OCI-LY3 (cell line): ENCODE data around the gene C1QTNF1.

ENCODE experiments used
- H2AFZ ChIP-seq: fragments of 200-600, 300-600 bp; shearing (Covaris generic); 2 replicates; pipeline ENCODE4 v1.6.0; 2014; ENCODE audit warnings: antibody characterized with exemption, low read depth, low read length
- H3K27ac ChIP-seq: fragments of 200-600, 300-600 bp; sonication (generic); 2 replicates; pipeline ENCODE4 v1.5.1; 2014; ENCODE audit warnings: mild to moderate bottlenecking, low read length, moderate library complexity, mixed read lengths
- H3K27me3 ChIP-seq: fragments of 200-600, 300-600 bp; sonication (generic); 2 replicates; pipeline ENCODE4 v1.6.1; 2014; ENCODE audit warnings: low read depth, low read length, mixed read lengths
- H3K36me3 ChIP-seq: fragments of 200-600, 300-600 bp; sonication (generic); replicated peaks from 2 replicates; pipeline ENCODE3; 2014; ENCODE audit warnings: low read depth, low read length, mixed read lengths
- H3K4me1 ChIP-seq: fragments of 300-600, 200-600 bp; sonication (generic); 2 replicates; pipeline ENCODE4 v1.6.1; 2014; ENCODE audit warnings: low read length, mixed read lengths
- H3K4me2 ChIP-seq: fragments of 200-600, 300-600 bp; sonication (generic); 2 replicates; pipeline ENCODE4 v1.6.1; 2014; ENCODE audit warnings: low read length, mixed read lengths
- H3K4me3 ChIP-seq: fragments of 300-600, 200-600 bp; sonication (generic); 2 replicates; pipeline ENCODE4 v1.5.1; 2014; ENCODE audit warnings: antibody characterized with exemption, mild to moderate bottlenecking, low read length, moderate library complexity
- H3K79me2 ChIP-seq: fragments of 300-600, 200-600 bp; shearing (Covaris generic); 2 replicates; pipeline ENCODE4 v1.6.1; 2014; ENCODE audit warnings: mild to moderate bottlenecking, low read length, mixed read lengths
- H3K9ac ChIP-seq: fragments of 300-600, 200-600 bp; shearing (Covaris generic); 2 replicates; pipeline ENCODE4 v1.6.0; 2014; ENCODE audit warnings: mild to moderate bottlenecking, low read length, moderate library complexity
- H3K9me3 ChIP-seq: fragments of 200-600, 300-600 bp; shearing (Covaris generic); 2 replicates; pipeline ENCODE4 v1.6.1; 2014; ENCODE audit warnings: low read length, mixed read lengths; ENCODE audit not compliant: insufficient read depth
- H4K20me1 ChIP-seq: fragments of 200-600, 300-600 bp; sonication (generic); 2 replicates; pipeline ENCODE4 v1.6.1; 2016; ENCODE audit warnings: low read length, mixed read lengths; ENCODE audit not compliant: insufficient read depth
- CTCF ChIP-seq: fragments of 200-600, 300-600 bp; sonication (generic); IDR thresholded peaks from 2 replicates; pipeline ENCODE4 v1.5.1; 2014; ENCODE audit warnings: antibody characterized with exemption, low read length, low read depth
- EZH2phosphoT487 ChIP-seq: fragments of 200-600 bp; shearing (Covaris generic); IDR thresholded peaks from 2 replicates; pipeline ENCODE4 v1.6.1; 2018; ENCODE audit warnings: antibody characterized with exemption, mixed run types, low read depth

Gene C1QTNF1

GRCh38 chr17:78995022-78995760, 28.8 kb upstream of the C1QTNF1 start:
- peaks cover 37% of the 10 kb centered on the region for H3K36me3 ChIP-seq

GRCh38 chr17:78995761-78996451, 28.1 kb upstream of the C1QTNF1 start:
- H3K27me3 ChIP-seq, result no peaks in the 10 kb centered on the region
- H3K4me1 ChIP-seq, result no peaks in the 10 kb centered on the region
- TF ChIP-seq EZH2phosphoT487 (no peak), CTCF (no peak)
- no peaks in the 10 kb centered on the region for H3K9me3 ChIP-seq
- H2AFZ ChIP-seq, result no peak overlapping the region
- peaks cover 30% of the 10 kb centered on the region for H3K36me3 ChIP-seq
- peaks cover 14% of the 10 kb centered on the region; the same call in 1 of the 2 replicates for H4K20me1 ChIP-seq
- no peak overlapping the region for H3K27ac ChIP-seq
- peaks cover 7% of the 10 kb centered on the region; the same call in 1 of the 2 replicates for H3K79me2 ChIP-seq
- no peak overlapping the region for H3K4me3 ChIP-seq
- no peak overlapping the region for H3K9ac ChIP-seq
- H3K4me2 ChIP-seq, result no peak overlapping the region

More at GRCh38 chr17:78995022-78995760, 28.8 kb upstream of the C1QTNF1 start:
- H3K79me2 ChIP-seq, result no peaks in the 10 kb centered on the region; the same call in 1 of the 2 replicates
- H3K27ac ChIP-seq, result no peak overlapping the region
- H3K4me3 ChIP-seq, result no peak overlapping the region
- H2AFZ ChIP-seq, result no peak overlapping the region
- H3K9ac ChIP-seq, result no peak overlapping the region
- H3K4me2 ChIP-seq, result no peak overlapping the region
- TF ChIP-seq CTCF (no peak), EZH2phosphoT487 (no peak)
- no peaks in the 10 kb centered on the region for H3K27me3 ChIP-seq
- H3K9me3 ChIP-seq, result no peaks in the 10 kb centered on the region
- H3K4me1 ChIP-seq, result no peaks in the 10 kb centered on the region
- peaks cover 7% of the 10 kb centered on the region; the same call in 1 of the 2 replicates for H4K20me1 ChIP-seq

- H3K9me3 ChIP-seq, result no peaks in the 10 kb centered on the region
- peaks cover 21% of the 10 kb centered on the region for H3K36me3 ChIP-seq
- peaks cover 18% of the 10 kb centered on the region; the same call in 1 of the 2 replicates for H4K20me1 ChIP-seq
- no peak overlapping the region for H3K27ac ChIP-seq
- H3K9ac ChIP-seq, result no peak overlapping the region
- H3K4me1 ChIP-seq, result no peaks in the 10 kb centered on the region
- H3K27me3 ChIP-seq, result no peaks in the 10 kb centered on the region
- TF ChIP-seq CTCF, result no peak
- H2AFZ ChIP-seq, result no peak overlapping the region
- no peak overlapping the region for H3K4me2 ChIP-seq
- no peak overlapping the region for H3K4me3 ChIP-seq
- H3K79me2 ChIP-seq, result peaks cover 14% of the 10 kb centered on the region; the same call in 1 of the 2 replicates
Measured at GRCh38 chr17:78996781-78997201, 27.2 kb upstream of the C1QTNF1 start.

GRCh38 chr17:78997231-78997741, 26.7 kb upstream of the C1QTNF1 start:
- no peak for TF ChIP-seq EZH2phosphoT487
- no peak for TF ChIP-seq CTCF
- Histone ChIP-seq H2AFZ (no peak overlapping the region), H3K4me2 (no peak overlapping the region), H3K27me3 (no peaks in the 10 kb centered on the region), H3K4me1 (no peaks in the 10 kb centered on the region), H3K4me3 (no peak overlapping the region), H3K9ac (no peak overlapping the region), H3K79me2 (peaks cover 19% of the 10 kb centered on the region), H3K27ac (no peak overlapping the region), H3K36me3 (peaks cover 18% of the 10 kb centered on the region), H4K20me1 (peaks cover 19% of the 10 kb centered on the region; the same call in 1 of the 2 replicates), H3K9me3 (no peaks in the 10 kb centered on the region)
